WERI-Rb-1 (cell line): ENCODE results near the gene EEFSEC.

Experiments
- DNase-seq: peaks from one replicate; pipeline ENCODE4 v3.0.0-alpha.2; 2020
- H3K27ac ChIP-seq: fragments of 250-450 bp; sonication (Bioruptor Pico); 2 replicates; pipeline ENCODE4 v1.5.1; 2020; ENCODE audit warnings: mild to moderate bottlenecking, moderate library complexity
- H3K27me3 ChIP-seq: fragments of 250-450 bp; sonication (Bioruptor Pico); 2 replicates; pipeline ENCODE4 v1.5.1; 2021; ENCODE audit warnings: mild to moderate bottlenecking, low read depth, moderate library complexity; ENCODE audit not compliant: insufficient read depth, severe bottlenecking
- H3K36me3 ChIP-seq: fragments of 250-450 bp; sonication (Bioruptor Pico); 2 replicates; pipeline ENCODE4 v1.5.1; 2020; ENCODE audit warnings: mild to moderate bottlenecking, moderate library complexity
- H3K4me3 ChIP-seq: 2 replicates; pipeline ENCODE4 v1.5.1; 2011; ENCODE audit warnings: low read depth, mild to moderate bottlenecking, control low read depth, low read length
- H3K9me3 ChIP-seq: fragments of 250-450 bp; sonication (Bioruptor Pico); 2 replicates; pipeline ENCODE4 v1.5.1; 2021; ENCODE audit warnings: mild to moderate bottlenecking, moderate library complexity; ENCODE audit not compliant: severe bottlenecking
- TF ChIP-seq, protein P1 (sequence below): IDR thresholded peaks from 2 replicates; pipeline ENCODE4 v1.5.1; 2011; ENCODE audit warnings: low read depth, mild to moderate bottlenecking, control low read depth, inconsistent platforms, low read length

Gene EEFSEC

DNA sequence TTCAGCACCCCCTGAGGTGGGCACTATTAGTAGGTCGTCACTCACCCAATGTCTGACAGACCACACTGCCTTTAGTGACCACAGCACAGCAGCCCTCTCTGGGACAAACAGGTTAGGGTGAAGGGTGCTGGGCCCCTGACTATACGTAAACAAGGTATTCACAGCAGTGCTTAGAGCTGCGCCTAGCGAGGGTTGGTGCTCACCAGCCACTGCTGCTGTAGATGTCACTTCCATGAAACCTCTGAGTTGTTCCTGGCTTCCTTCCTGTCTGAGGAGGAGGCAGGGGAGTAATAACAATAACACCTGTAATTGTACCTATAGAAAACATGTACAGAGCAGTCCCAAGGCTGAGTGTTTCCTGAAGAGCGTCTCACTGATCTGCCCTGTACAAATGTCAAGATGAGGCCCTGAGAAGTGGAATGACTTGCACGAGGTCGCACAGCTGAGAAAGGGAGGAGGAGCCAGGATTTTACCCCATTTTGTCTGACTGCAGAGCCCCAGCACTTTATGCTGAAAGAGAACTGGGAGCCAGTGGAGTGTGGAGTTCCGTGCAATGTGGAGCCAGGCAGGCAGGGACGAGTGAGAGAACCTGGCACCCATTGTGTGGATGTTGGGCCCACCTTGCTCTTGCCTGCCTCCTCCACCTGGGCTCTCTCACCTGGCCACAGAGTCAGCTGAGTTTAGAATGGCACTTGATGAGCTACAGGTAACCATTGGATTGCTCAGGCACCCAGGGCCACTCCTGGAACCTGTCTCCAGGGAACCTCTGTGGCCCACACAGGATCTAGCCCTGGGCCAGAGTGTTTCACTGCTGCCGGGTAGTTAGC is 219.6 kb downstream of the EEFSEC start:
- TF ChIP-seq, protein P1, sequence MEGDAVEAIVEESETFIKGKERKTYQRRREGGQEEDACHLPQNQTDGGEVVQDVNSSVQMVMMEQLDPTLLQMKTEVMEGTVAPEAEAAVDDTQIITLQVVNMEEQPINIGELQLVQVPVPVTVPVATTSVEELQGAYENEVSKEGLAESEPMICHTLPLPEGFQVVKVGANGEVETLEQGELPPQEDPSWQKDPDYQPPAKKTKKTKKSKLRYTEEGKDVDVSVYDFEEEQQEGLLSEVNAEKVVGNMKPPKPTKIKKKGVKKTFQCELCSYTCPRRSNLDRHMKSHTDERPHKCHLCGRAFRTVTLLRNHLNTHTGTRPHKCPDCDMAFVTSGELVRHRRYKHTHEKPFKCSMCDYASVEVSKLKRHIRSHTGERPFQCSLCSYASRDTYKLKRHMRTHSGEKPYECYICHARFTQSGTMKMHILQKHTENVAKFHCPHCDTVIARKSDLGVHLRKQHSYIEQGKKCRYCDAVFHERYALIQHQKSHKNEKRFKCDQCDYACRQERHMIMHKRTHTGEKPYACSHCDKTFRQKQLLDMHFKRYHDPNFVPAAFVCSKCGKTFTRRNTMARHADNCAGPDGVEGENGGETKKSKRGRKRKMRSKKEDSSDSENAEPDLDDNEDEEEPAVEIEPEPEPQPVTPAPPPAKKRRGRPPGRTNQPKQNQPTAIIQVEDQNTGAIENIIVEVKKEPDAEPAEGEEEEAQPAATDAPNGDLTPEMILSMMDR: no peak
- H3K9me3 ChIP-seq: no peaks in the 10 kb centered on the region
- no peak overlapping the region for H3K4me3 ChIP-seq
- no peak overlapping the region for H3K27ac ChIP-seq
- DNase-seq: no peak
- H3K27me3 ChIP-seq: no peaks in the 10 kb centered on the region
- no peaks in the 10 kb centered on the region for H3K36me3 ChIP-seq

DNA sequence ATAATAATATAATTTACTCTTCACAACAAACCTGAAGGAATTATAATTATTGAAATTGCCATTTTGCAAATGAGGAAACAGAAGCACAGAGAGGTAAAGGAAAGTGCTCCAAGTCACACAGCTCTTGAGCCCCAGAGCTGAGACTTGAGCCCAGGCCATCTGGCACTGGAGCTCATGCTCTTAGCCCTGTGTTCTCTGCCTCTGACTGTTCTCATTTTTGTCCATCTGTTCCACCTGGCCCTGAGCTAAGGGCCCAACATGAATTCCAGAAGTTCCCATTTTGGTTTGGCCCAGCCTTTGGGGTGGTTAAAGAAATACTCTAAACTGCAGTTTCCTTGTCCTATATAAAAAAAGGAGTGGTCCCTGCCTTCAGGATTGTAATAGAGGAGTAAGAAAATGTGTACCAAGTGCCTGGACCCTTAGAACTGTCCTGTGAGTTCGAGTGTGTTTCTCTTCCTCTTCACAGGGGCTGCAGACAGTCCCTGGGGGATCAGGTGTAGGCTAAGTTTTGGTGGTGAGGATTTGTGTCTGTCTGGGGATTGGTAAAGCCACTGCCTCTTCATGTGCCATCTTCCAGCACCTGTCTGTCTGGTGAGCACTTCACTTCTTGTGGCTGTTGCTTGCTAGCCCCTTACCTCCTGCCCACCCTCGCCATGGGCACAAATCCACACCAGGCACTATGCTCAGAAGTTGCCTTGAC is 221.6 kb downstream of the EEFSEC start:
- H3K36me3 ChIP-seq: no peaks in the 10 kb centered on the region
- TF ChIP-seq, protein P1: no peak
- no peak for DNase-seq
- no peak overlapping the region for H3K4me3 ChIP-seq
- no peaks in the 10 kb centered on the region for H3K27me3 ChIP-seq
- H3K27ac ChIP-seq: no peak overlapping the region
- no peaks in the 10 kb centered on the region for H3K9me3 ChIP-seq

DNA sequence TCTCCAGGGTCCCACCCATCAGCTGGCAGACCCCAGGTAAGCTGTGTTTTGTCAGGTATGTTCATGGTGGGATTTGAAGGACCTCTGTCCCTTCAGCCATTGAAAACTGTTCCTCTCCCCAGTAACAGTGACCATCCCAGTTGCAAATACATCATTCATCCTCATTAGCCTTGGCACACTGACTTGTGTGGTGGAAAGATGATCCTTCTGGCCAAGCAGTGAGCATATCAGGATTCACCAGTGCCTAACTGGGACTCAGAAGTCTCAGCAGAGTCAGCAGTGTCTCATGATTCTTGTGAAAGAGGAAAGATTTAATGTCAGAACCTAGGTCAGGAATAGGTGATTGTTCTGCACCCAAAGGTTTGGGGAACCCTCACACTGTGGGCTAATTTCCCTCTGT is 223.2 kb downstream of the EEFSEC start:
- H3K9me3 ChIP-seq: no peaks in the 10 kb centered on the region
- no peak overlapping the region for H3K27ac ChIP-seq
- DNase-seq: no peak
- no peaks in the 10 kb centered on the region for H3K36me3 ChIP-seq
- H3K27me3 ChIP-seq: no peaks in the 10 kb centered on the region
- TF ChIP-seq, protein P1: no peak
- H3K4me3 ChIP-seq: no peak overlapping the region

DNA sequence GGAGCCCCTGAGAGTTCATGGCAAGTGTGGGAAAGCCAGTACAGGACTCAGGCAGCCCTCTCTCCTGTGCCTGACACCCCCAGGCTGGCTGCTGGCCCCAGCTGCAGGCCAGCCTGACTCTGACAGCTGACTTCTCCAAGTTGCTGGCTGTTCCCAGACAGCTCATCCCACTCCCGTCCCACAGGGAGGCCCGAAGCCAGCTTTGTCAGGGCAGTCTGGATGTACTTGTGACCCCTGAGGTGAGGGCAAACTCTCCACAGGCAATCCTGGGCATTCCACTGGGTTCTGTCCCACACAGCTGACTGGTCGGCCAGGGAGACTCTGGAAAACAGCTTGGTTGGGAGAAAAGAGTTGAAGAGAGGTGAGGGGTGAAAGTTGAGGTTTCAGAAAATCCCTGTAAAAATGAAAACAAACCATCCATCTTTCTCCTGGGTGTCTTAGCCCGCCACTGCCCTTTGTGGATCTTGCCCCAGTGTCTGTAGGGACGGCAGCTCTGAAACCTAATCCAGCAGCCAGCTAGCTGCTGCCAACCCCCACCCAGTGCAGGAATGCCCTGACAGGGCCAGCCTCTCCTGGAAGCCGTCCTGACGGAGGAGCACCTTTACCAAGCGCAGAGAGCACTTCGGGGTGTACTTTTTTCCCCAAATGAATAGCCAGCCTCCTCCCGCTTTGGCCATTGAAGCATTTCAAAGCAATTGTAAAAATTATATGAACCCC is 225.5 kb downstream of the EEFSEC start:
- Histone ChIP-seq H3K9me3 (no peaks in the 10 kb centered on the region), H3K27ac (no peak overlapping the region), H3K36me3 (no peaks in the 10 kb centered on the region), H3K4me3 (no peak overlapping the region), H3K27me3 (no peaks in the 10 kb centered on the region)
- TF ChIP-seq, protein P1: no peak
- DNase-seq: no peak

DNA sequence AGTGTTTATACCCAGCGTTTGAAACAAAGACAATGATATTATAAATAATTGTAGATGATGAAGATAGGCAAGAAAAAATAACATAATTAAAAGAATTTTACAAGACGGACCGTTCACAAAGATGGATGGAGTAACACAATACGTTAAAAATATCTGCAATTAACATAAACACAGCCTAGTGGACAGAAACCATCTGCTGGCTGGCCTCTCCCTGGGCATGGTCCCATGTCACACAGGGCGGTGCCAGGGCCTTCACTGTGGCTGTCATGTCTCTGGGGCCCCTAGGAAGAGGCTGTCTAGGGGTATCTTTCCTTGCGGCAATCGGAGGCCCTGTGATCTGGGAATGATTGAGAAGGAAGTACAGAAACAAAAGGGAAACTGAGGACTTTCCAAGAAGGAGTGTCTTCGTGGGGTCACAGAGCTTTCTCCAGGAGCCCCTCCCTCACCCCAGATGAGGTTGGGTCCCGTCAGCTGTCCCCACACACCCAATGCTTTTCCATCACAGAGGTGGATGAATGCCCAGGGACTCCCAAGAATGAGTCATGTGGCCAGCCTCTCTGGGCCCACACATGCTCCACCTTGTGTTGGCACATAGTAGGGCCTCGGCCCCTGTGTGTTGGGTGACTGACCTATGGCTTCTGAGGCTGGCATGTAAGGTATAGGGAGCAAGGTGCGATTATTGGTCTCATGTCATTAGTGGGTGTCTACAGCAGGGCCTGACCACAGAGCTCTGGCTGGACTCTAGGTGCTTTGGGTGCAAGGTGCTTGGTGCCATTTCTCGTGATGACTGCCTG is 226.3 kb downstream of the EEFSEC start:
- TF ChIP-seq, protein P1: no peak
- Histone ChIP-seq H3K4me3 (no peak overlapping the region), H3K9me3 (no peaks in the 10 kb centered on the region), H3K36me3 (no peaks in the 10 kb centered on the region), H3K27ac (no peak overlapping the region), H3K27me3 (no peaks in the 10 kb centered on the region)
- no peak for DNase-seq
